Right cardiac atrium (tissue), 5 donors: ENCODE measurements around the gene RAET1E. TPM values are rescaled to one million over a fixed set of nuclear protein-coding genes. Genes with fewer than 3 reads are reported as not detected.
"Not testable (repeated sequence)": the region's sequence is repeated elsewhere in the genome, so short reads cannot be mapped to it uniquely, and the experiment has no call there.

Experiments
- ATAC-seq, 2 donors: fragments of 200-7000 bp; cut with Tn5 transposase; one replicate each; pipeline versions ENCODE4 v1.8.0 to v1.9.1; 2020; ENCODE audit warnings: moderate library complexity in 2 of 2, mild to moderate bottlenecking in 1 of 2
- DNase-seq, 3 donors: peaks; one replicate each; pipeline ENCODE4 v3.0.0-alpha.2; 2020
- H3K27ac ChIP-seq: one replicate; pipeline ENCODE4 v1.5.1; 2013; ENCODE audit warnings: mild to moderate bottlenecking, low read length, control low read depth, moderate library complexity
- H3K27me3 ChIP-seq: one replicate; pipeline ENCODE4 v1.6.1; 2013; ENCODE audit not compliant: control insufficient read depth, insufficient read depth
- H3K4me1 ChIP-seq: one replicate; pipeline ENCODE4 v1.6.1; 2013; ENCODE audit warnings: low read length; ENCODE audit not compliant: control insufficient read depth, insufficient read depth
- H3K4me3 ChIP-seq: one replicate; pipeline ENCODE4 v1.5.1; 2013; ENCODE audit warnings: low read length, control low read depth
- H3K9me3 ChIP-seq: one replicate; pipeline ENCODE4 v1.6.1; 2013; ENCODE audit warnings: low read length; ENCODE audit not compliant: control insufficient read depth
- WGBS: extraction: QIAGEN DNeasy Blood & Tissue Kit; methylation state at CpG from one replicate; pipeline ENCODE4 v1.1.7; 2013; 5-methylcytosine and 5-hydroxymethylcytosine counted together
- intact Hi-C, 4 donors: fragments of 100-400 bp; cut with DNase I; formaldehyde crosslinking; loops; one replicate each; pipeline versions ENCODE4 v1.11.0 to v1.14.0; 2022 to 2023
- long read RNA-seq, 4 donors: library from polyadenylated mRNA; unstranded; transcript quantifications; one replicate each; pipeline ENCODE4 v2.0.0, GENCODE V29; 2020 to 2021
- polyA plus RNA-seq: library from polyadenylated mRNA; stranded (reverse); fragments of 200-250 nt; gene quantifications from one replicate; pipeline ENCODE4 v1.2.3, GENCODE V29; 2013
- total RNA-seq, 4 donors: library from RNA; stranded (reverse); fragmentation: NEBNext Ultra II Directional; extraction: Animal tissue kit (Norgen Biotek cat#: 25700); gene quantifications; one replicate each; pipeline ENCODE4 v1.2.1, GENCODE V29; 2021
- donor health status: healthy with polysubstance abuse.
- donor health status: DM: no; HTN: yes; CAD: no.
- donor health status: DM: no; HTN: no; CAD: no.
- donor health status: DM: no; HTN: yes; CAD: no; lungs with severe emphysema.
- donor health status: DM: yes; HTN: yes; CAD: no.

Gene RAET1E
- total RNA-seq, result under 1 TPM; 0.17 to 0.45 (median 0.39) TPM
- 0.41 TPM for polyA plus RNA-seq
- long read RNA-seq, donor 1, result 0 reads
- long read RNA-seq, donor 2, result 0 reads
- long read RNA-seq, donor 3, result 0 reads
- long read RNA-seq, donor 4, result 0 reads

DNA sequence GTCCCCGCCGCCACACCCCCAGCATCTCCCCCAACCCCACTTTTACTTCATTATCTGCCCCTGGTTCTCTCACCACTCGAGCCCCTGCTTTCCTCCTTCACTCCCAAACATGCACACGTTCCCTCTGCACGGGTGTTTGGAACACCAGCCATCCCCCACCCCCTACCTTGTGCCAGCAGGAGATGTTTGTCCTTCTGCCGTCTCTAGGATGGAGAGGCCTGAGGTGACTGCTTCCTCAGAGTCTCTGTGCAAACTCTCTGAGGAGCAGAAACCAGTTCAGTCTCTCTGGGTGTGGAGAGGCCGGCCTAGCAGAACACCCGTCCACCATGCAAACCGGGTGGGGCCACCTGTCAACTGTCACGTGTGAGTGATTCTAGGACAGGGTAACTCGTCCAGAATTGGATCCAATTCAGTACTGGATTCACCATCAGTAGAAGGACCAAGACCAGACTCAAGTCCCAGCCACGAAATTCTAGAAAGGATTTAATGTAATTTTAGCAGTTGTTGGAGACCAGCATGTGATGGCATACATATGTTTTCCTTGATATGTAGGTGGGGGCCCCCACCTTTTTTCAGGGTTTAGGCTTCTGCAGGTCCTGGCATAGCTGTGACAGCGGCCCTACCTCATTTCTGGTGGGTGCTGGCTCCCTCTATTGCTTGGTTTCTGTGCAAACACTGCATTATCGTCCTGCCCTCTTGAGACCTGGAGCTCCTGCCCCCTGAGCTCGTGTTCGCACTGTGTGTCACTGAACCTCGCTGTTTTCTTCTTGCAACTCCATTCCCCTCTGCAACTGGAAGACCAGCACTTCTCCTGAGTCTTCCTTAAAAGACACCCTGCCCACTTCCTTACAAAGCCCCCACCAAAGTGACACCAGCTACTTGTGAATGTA lies at the start of gene RAET1E:
TSS of gene RAET1E (minus strand) at position 259 of the 890 bp plus-strand sequence. CDS start 7,212 bp downstream, outside the sequence.
- ATAC-seq (no peak), DNase-seq (peak in 1 of 3 donors; percentile 45)
- intact Hi-C loops, result no loop called here
- Histone ChIP-seq H3K27me3 (no peaks in the 10 kb centered on the region), H3K27ac (peak within 1 kb of the TSS; percentile 66), H3K4me1 (peaks cover 22% of the 10 kb centered on the region), H3K4me3 (no peak within 1 kb of the TSS), H3K9me3 (no peaks in the 10 kb centered on the region)
- WGBS, result 70% methylated on average over 17 of the region's 17 CpGs

- H3K27me3 ChIP-seq, H3K27ac ChIP-seq, H3K4me3 ChIP-seq, ATAC-seq, DNase-seq, intact Hi-C loops, H3K9me3 ChIP-seq, H3K4me1 ChIP-seq: not testable (repeated sequence)
- WGBS, result no CpG with 5 or more reads among the region's 1 CpG
Measured at GRCh38 chr6:149947533-149947932, 49.6 kb upstream of the RAET1E start.

GRCh38 chr6:149946631-149947030 lies 48.7 kb upstream of the RAET1E start:
- H3K27me3 ChIP-seq, H3K4me3 ChIP-seq, intact Hi-C loops, H3K27ac ChIP-seq, ATAC-seq, H3K9me3 ChIP-seq, H3K4me1 ChIP-seq, DNase-seq: not testable (repeated sequence)
- 61% methylated on average over 7 of the region's 7 CpGs for WGBS

DNA sequence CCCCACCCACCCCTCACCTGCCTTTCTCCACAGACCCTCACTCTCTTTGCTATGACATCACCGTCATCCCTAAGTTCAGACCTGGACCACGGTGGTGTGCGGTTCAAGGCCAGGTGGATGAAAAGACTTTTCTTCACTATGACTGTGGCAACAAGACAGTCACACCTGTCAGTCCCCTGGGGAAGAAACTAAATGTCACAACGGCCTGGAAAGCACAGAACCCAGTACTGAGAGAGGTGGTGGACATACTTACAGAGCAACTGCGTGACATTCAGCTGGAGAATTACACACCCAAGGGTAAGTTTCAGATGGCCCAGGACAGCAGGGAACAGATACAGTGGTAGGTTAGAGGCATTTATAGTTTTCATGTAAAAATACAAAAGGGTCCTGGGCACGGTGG lies 47.4 kb upstream of the RAET1E start:
- intact Hi-C loops, H3K27me3 ChIP-seq, H3K9me3 ChIP-seq, H3K27ac ChIP-seq, H3K4me1 ChIP-seq, H3K4me3 ChIP-seq, ATAC-seq, DNase-seq: not testable (repeated sequence)
- 85% methylated on average over 5 of the region's 6 CpGs for WGBS

GRCh38 chr6:149943321-149943720 lies 45.4 kb upstream of the RAET1E start:
- ATAC-seq, H3K27me3 ChIP-seq, intact Hi-C loops, H3K27ac ChIP-seq, H3K9me3 ChIP-seq, H3K4me3 ChIP-seq, DNase-seq, H3K4me1 ChIP-seq: not testable (repeated sequence)
- 75% methylated on average over 5 of the region's 5 CpGs for WGBS

GRCh38 chr6:149942461-149942829 lies 44.5 kb upstream of the RAET1E start:
- WGBS, result 26% methylated on average over 13 of the region's 13 CpGs
- ATAC-seq, result peak in 1 of 2 donors; percentile 18
- H3K27ac ChIP-seq, result no peak overlapping the region

DNA sequence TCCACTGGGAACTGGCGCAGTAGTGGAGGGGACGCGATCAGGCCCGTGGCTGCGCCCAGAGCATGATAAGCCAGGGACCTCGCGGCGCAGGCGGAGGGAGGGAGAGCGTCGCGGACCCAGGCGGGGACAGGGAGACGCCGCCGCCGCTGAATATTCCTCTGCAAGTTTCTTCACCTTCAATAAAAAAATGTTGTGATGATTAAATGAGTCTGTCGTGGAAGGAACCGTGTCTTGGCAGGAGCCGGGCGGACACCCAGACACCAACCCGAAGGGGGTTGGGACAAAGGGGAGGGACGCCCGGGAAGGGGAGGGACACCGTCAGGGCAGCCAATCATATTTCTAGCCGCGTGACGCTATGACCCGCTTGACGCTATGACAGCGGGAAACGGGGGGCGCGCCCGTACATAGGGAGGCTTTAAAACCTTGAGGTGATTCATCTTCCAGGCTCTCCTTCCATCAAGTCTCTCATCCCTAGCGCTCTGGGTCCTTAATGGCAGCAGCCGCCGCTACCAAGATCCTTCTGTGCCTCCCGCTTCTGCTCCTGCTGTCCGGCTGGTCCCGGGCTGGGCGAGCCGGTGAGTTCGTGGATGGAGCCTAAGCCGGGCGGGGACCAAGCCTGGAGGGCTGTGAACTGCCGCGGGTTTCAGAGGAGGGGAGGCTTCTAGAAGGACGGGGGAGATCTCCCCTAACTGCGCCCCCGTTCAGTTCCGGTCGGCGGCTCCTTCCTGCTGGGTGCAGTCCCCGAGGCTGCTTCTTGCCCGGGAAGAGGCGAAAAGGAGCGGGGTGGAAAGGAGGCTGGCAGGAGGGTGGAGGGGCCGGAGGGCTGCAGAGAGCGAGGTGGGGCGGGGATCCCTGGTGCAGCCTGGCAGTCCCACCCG lies 43.9 kb upstream of the RAET1E start, which contains the start of gene ULBP2:
TSS of gene ULBP2 (plus strand) at position 432 of the 878 bp plus-strand sequence. CDS start at position 491, 59 bp downstream.
- Histone ChIP-seq H3K4me3 (peak within 1 kb of the TSS; percentile 46), H3K9me3 (no peaks in the 10 kb centered on the region), H3K27me3 (no peaks in the 10 kb centered on the region), H3K27ac (no peak within 1 kb of the TSS), H3K4me1 (no peaks in the 10 kb centered on the region)
- ATAC-seq (peak; percentile 97 to 98), DNase-seq (peak; percentile 93 to 94 (median 94))
- WGBS, result 1% methylated on average over 62 of the region's 62 CpGs
- intact Hi-C loops, result no loop called here

More at GRCh38 chr6:149942461-149942829, 44.5 kb upstream of the RAET1E start:
- H3K27me3 ChIP-seq, result no peaks in the 10 kb centered on the region
- peak overlapping the region; percentile 46 for H3K4me3 ChIP-seq
- H3K9me3 ChIP-seq, result no peaks in the 10 kb centered on the region
- DNase-seq, result no peak
- intact Hi-C loops, result no loop called here
- no peaks in the 10 kb centered on the region for H3K4me1 ChIP-seq

DNA sequence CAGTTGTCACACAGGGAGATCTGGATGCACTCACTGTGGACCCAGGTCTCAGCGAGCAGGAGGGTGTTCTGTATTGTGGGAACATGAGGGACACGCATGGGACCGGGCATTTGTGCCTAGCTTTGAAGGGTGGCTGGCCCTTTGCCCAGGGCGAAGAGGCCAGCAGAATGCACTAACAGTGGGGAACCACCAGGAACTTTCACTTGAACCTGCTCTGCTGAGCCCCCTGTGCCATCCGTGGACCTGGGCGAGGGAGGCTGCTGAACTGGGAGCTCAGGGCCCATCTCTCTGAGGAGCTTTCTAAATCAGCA lies 42.7 kb upstream of the RAET1E start:
- no peak for ATAC-seq
- no peaks in the 10 kb centered on the region for H3K4me1 ChIP-seq
- H3K9me3 ChIP-seq, result no peaks in the 10 kb centered on the region
- WGBS, result 40% methylated on average over 6 of the region's 6 CpGs
- H3K4me3 ChIP-seq, result no peak overlapping the region
- DNase-seq, result no peak
- intact Hi-C loops, result no loop called here
- H3K27me3 ChIP-seq, result no peaks in the 10 kb centered on the region
- no peak overlapping the region for H3K27ac ChIP-seq

DNA sequence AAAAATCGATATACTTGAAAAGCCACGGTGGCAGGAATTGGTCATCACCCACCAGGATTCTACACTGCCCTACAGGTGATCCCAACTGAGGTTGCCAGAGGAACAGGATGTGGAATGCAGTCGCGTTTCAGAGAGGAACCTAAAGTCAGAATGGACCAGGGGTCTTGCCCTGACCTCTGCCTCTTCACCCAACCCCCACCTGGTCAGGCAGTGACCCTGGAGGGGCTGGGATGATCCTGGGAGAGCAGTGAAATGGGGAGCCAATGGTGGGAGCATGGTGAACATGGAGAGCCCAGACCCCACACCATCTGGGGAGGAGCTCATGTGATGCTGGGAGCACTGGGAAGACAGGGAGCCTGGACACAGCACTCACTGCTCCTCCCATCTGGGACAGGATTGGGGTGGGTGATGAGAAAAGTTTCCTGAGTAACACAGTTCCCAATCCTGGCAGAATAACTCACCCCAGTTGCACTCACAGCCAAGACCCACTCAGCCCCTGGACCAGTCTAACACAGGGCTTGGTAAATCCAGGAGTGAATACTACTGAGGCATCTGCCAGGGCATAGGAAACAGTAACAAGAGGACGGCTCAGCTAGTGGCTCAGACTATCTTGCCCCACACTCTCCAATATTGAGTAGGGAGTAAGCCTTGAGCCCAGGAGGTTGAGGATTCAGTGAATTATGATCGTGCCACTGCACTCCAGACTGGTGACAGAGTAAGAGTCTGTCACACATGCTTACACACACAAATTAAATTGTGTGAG lies 42.2 kb upstream of the RAET1E start:
- H3K9me3 ChIP-seq, result no peaks in the 10 kb centered on the region
- intact Hi-C loops, result loop anchor here in 1 of 4 donors (5.0 kb wide), 1 partner anchor 77 kb away; no protein-coding TSS in a partner anchor
- ATAC-seq, result no peak
- 22% methylated on average over 6 of the region's 6 CpGs for WGBS
- no peaks in the 10 kb centered on the region for H3K27me3 ChIP-seq
- H3K4me1 ChIP-seq, result no peaks in the 10 kb centered on the region
- H3K27ac ChIP-seq, result no peak overlapping the region
- no peak overlapping the region for H3K4me3 ChIP-seq
- DNase-seq, result no peak

DNA sequence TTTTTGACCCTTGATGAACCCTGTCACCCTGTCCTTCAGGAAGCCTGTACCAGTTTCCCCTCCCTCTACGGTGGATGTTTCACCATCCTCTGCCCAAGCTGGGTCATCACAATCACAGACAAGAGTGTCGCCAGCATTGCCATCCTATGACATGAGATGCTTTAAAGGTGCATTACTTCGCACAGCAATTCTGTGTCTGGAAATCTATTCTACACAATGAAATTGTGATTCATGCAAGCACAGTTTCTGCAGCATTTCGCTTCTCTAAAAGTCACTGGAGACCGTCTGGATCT lies 41.4 kb upstream of the RAET1E start:
- intact Hi-C loops, result loop anchor here in 1 of 4 donors (5.0 kb wide), 1 partner anchor 78 kb away; no protein-coding TSS in a partner anchor
- H3K4me1 ChIP-seq, result no peaks in the 10 kb centered on the region

More for the DNA sequence above, 41.4 kb upstream of the RAET1E start:
- WGBS, result 29% methylated on average over 5 of the region's 5 CpGs
- Histone ChIP-seq H3K9me3 (no peaks in the 10 kb centered on the region), H3K27me3 (no peaks in the 10 kb centered on the region), H3K27ac (no peak overlapping the region), H3K4me3 (no peak overlapping the region)
- DNase-seq (no peak), ATAC-seq (no peak)
